Measurements from ENCODE around the gene SWT1. TPM values are rescaled to one million over a fixed set of nuclear protein-coding genes. Genes with fewer than 3 reads are reported as not detected.
"Not testable (repeated sequence)": the region's sequence is repeated elsewhere in the genome, so short reads cannot be mapped to it uniquely, and the experiment has no call there.

The SWT1 gene
- total RNA-seq, 2 donors from 2014 or later = 6.6 to 7.7 TPM

GRCh38 chr1:185158800-185159199 lies 1.8 kb downstream of the SWT1 start:
- intact Hi-C loops (cut with DNase I) = no loop called here
- DNase-seq (ENCODE audit: low spot score) = no peak

- intact Hi-C loops (cut with DNase I) = loop anchor here in 1 of 2 donors (10.0 kb wide), 1 partner anchor 355 kb away; no protein-coding TSS in a partner anchor
- no peak for DNase-seq (ENCODE audit: low spot score)
Observed at GRCh38 chr1:185159966-185160365, 3.0 kb downstream of the SWT1 start.

GRCh38 chr1:185162491-185162890 lies 5.5 kb downstream of the SWT1 start:
- intact Hi-C loops (cut with DNase I) = loop anchor here in 1 of 2 donors (10.0 kb wide), 1 partner anchor 358 kb away; no protein-coding TSS in a partner anchor
- no peak for DNase-seq (ENCODE audit: low spot score)

GRCh38 chr1:185166106-185166505 lies 9.1 kb downstream of the SWT1 start:
- intact Hi-C loops (cut with DNase I) = loop anchor here in 1 of 2 donors (10.0 kb wide), 1 partner anchor 361 kb away; no protein-coding TSS in a partner anchor
- DNase-seq (ENCODE audit: low spot score) = no peak

DNA sequence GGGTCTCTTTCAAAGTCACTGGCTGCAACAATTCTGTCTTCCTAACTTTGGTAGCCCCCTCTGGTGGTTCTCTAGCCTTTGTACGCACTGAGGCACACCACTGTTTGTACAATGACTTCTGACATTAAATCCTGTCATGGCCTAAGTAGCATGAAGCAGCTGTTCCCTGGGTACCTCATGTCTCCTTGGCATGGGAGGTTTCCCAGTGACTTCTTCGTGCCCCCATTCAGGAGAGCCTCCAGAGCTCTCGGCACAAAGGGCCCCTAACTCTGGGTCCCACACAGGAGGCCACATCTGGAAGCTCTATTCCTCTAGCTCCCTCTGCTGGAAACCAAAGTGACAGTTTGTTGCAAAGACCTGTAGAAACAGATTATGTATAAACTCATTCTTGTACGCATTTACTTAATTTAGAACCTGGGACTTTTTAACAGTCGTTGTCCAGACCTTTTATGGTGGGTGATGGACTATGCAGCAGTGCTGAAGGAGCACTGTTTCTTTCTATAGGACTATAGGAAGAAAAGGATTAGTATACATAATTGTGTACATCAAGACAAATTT lies 13.4 kb downstream of the SWT1 start:
- DNase-seq (ENCODE audit: low spot score) = no peak
- intact Hi-C loops (cut with DNase I) = no loop called here

- no peak for DNase-seq (ENCODE audit: low spot score)
- intact Hi-C loops (cut with DNase I) = no loop called here
Observed at GRCh38 chr1:185193756-185194155, 36.8 kb downstream of the SWT1 start.

DNA sequence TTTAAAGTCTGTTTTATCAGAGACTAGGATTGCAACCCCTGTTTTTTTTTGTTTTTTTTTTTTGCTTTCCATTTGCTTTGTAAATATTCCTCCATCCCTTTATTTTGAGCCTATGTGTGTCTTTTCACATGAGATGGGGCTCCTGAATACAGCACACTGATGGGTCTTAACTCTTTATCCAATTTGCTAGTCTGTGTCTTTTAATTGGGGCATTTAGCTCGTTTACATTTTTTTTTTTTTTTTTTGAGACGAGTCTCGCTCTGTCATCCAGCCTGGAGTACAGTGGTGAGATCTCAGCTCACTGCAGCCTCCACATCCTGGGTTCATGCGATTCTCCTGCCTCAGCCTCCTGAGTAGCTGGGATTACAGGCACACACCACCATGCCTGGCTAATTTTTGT lies 41.7 kb downstream of the SWT1 start:
- DNase-seq (ENCODE audit: low spot score); intact Hi-C loops (cut with DNase I): not testable (repeated sequence)

- no peak for DNase-seq (ENCODE audit: low spot score)
- intact Hi-C loops (cut with DNase I) = no loop called here
Observed at GRCh38 chr1:185200889-185201288, 43.9 kb downstream of the SWT1 start.

GRCh38 chr1:185207170-185207569 lies 50.2 kb downstream of the SWT1 start:
- intact Hi-C loops (cut with DNase I) = no loop called here
- DNase-seq (ENCODE audit: low spot score) = no peak

GRCh38 chr1:185207980-185208602 lies 51.1 kb downstream of the SWT1 start:
- intact Hi-C loops (cut with DNase I) = no loop called here
- no peak for DNase-seq (ENCODE audit: low spot score)

GRCh38 chr1:185208626-185209180 lies 51.7 kb downstream of the SWT1 start:
- intact Hi-C loops (cut with DNase I) = no loop called here
- no peak for DNase-seq (ENCODE audit: low spot score)

DNA sequence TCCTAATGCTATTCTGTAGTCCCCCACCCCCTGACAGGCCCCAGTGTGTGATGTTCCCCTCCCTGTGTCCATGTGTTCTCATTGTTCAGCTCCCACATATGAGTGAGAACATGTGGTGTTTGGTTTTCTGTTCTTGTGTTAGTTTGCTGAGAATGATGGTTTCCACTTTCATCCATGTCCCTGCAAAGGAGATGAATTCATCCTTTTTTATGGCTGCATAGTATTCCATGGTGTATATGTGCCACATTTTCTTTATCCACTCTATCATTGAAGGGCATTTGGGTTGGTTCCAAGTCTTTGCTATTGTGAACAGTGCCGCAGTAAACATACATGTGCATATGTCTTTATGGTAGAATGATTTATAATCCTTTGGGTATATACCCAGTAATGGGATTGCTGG lies 52.4 kb downstream of the SWT1 start:
- DNase-seq (ENCODE audit: low spot score); intact Hi-C loops (cut with DNase I): not testable (repeated sequence)

GRCh38 chr1:185213091-185213490 lies 56.1 kb downstream of the SWT1 start:
- DNase-seq (ENCODE audit: low spot score) = no peak
- intact Hi-C loops (cut with DNase I) = no loop called here

- intact Hi-C loops (cut with DNase I) = no loop called here
- DNase-seq (ENCODE audit: low spot score) = no peak
Observed at GRCh38 chr1:185215911-185216310, 58.9 kb downstream of the SWT1 start.

DNA sequence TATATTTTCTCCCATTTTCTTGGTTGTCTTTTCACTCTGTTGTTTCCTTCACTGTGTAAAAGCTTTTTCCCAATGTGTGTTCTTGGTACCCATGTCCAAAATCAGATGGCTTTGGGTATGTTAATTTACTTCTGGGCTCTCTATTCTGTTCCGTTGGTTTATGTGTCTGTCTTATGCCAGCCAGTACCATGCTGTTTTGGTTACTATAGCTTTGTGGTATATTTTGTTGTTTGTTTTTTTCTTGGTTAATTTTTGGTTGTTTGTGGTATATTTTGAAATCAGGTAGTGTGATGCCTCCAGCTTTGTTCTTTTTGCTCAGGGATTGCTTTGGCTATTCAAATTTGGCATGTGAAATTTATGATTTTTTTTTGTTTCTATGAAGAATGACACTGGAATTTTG lies 67.2 kb downstream of the SWT1 start:
- intact Hi-C loops (cut with DNase I) = no loop called here
- DNase-seq (ENCODE audit: low spot score) = no peak

DNA sequence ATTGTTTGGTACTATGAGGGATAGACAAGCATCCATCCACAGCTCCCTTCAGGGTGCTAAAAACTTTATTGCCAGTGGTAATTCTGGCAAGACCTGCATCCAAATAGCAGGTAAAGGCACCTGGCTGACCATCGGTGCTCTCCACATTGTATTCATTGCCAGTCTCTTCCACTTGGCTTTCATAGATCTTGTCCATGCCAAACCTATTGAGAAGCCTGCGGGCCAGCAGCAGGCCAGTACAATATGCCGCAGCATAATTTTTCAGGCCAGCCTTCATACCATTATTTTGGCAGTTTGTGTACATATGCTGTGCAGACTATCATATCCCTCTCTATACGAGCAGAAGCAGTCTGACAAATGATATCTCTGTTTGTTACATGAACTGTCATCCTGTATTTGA lies 70.2 kb downstream of the SWT1 start:
- intact Hi-C loops (cut with DNase I) = no loop called here
- DNase-seq (ENCODE audit: low spot score) = no peak

GRCh38 chr1:185228979-185229378 lies 72.0 kb downstream of the SWT1 start:
- no peak for DNase-seq (ENCODE audit: low spot score)
- intact Hi-C loops (cut with DNase I) = no loop called here

DNA sequence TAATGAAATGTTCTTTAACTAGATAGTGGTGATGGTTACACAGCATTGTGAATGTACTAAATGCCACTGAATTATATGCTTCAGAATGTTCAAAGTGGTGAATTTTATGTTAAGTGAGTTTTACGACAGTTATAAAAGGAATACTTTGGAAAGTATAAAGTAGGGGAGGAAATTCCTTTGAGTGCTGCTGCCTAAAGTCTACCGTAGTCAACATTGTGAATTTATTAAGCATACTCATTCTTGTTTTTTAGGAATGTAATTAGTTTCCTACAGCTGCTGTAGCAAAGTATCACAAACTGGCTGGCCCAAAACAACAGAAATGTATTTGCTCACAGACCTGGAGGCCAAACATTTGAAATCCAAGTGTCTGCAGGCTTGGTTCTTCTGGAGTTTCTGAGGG lies 73.0 kb downstream of the SWT1 start:
- DNase-seq (ENCODE audit: low spot score) = no peak
- intact Hi-C loops (cut with DNase I) = no loop called here

GRCh38 chr1:185232874-185233273 lies 75.9 kb downstream of the SWT1 start:
- DNase-seq (ENCODE audit: low spot score) = no peak
- intact Hi-C loops (cut with DNase I) = no loop called here

DNA sequence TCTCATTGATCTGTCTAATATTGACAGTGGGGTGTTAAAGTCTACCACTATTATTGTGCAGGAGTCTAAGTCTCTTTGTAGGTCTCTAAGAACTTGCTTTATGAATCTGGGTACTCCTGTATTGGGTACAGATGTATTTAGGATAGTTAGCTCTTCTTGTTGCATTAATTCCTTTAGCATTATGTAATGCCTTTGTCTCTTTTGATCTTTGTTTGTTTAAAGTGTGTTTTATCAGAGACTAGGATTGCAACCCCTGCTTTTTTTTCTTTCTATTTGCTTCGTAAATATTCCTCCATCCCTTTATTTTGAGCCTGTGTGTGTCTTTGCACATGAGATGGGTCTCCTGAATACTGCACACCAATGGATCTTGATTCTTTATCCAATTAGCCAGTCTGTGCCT lies 77.2 kb downstream of the SWT1 start:
- intact Hi-C loops (cut with DNase I); DNase-seq (ENCODE audit: low spot score): not testable (repeated sequence)

- intact Hi-C loops (cut with DNase I) = not testable (repeated sequence)
Observed at GRCh38 chr1:185237176-185237575, 80.2 kb downstream of the SWT1 start.

More at GRCh38 chr1:185237176-185237575, 80.2 kb downstream of the SWT1 start:
- not testable (repeated sequence) for DNase-seq (ENCODE audit: low spot score)

Measured in posterior vena cava (tissue), 2 donors.